Neural cell (in vitro differentiated cells): ENCODE measurements around the gene HUNK.

Experiments
- CTCF ChIP-seq: fragments of 450-650 bp; IDR thresholded peaks from 2 replicates; pipeline ENCODE4 v1.5.1; 2014; ENCODE audit warnings: antibody characterized with exemption, mild to moderate bottlenecking, moderate library complexity; ENCODE audit not compliant: poor library complexity, severe bottlenecking
- EZH2 ChIP-seq: fragments of 200-600, 300-800 bp; shearing (Covaris generic), sonication (generic); IDR thresholded peaks from 2 replicates; pipeline ENCODE4 v1.6.1; 2014; ENCODE audit warnings: antibody characterized with exemption, low read length, borderline replicate concordance, mild to moderate bottlenecking; ENCODE audit not compliant: insufficient read depth, poor library complexity, severe bottlenecking
- MXI1 ChIP-seq: fragments of 450-650 bp; conservative IDR thresholded peaks from 2 replicates; pipeline ENCODE4 v1.6.1; 2014; ENCODE audit warnings: antibody characterized with exemption, mild to moderate bottlenecking; ENCODE audit not compliant: poor library complexity, severe bottlenecking
- POLR2AphosphoS5 ChIP-seq: IDR thresholded peaks from 2 replicates; pipeline ENCODE4 v1.6.1; 2012
- RAD21 ChIP-seq: fragments of 450-650 bp; conservative IDR thresholded peaks from 2 replicates; pipeline ENCODE4 v1.6.1; 2014; ENCODE audit warnings: antibody characterized with exemption, mild to moderate bottlenecking, moderate library complexity
- REST ChIP-seq: IDR thresholded peaks from 2 replicates; pipeline ENCODE4 v1.6.1; 2012; ENCODE audit warnings: borderline replicate concordance
- SMC3 ChIP-seq: fragments of 450-650 bp; conservative IDR thresholded peaks from 2 replicates; pipeline ENCODE4 v1.6.1; 2014; ENCODE audit warnings: antibody characterized with exemption, mild to moderate bottlenecking, moderate library complexity; ENCODE audit not compliant: poor library complexity

- TF ChIP-seq CTCF (no peak), RAD21 (no peak), MXI1 (no peak), REST (no peak), POLR2AphosphoS5 (no peak), SMC3 (no peak), EZH2 (no peak)
Observed at GRCh38 chr21:31941694-31942093, 68.9 kb downstream of the HUNK start.
